NCI-H2196 (cell line): ENCODE data around the gene RBBP6.
A peak's percentile ranks its signal among the peaks of the same experiment; 100 is the strongest.
"Not testable (repeated sequence)": the region's sequence is repeated elsewhere in the genome, so short reads cannot be mapped to it uniquely, and the experiment has no call there.

Source experiments
- DNase-seq: peaks from one replicate; lab custom pipeline; 2025; ENCODE audit not compliant: unreplicated experiment; lab: John Stamatoyannopoulos, UW

The RBBP6 gene, protein sequence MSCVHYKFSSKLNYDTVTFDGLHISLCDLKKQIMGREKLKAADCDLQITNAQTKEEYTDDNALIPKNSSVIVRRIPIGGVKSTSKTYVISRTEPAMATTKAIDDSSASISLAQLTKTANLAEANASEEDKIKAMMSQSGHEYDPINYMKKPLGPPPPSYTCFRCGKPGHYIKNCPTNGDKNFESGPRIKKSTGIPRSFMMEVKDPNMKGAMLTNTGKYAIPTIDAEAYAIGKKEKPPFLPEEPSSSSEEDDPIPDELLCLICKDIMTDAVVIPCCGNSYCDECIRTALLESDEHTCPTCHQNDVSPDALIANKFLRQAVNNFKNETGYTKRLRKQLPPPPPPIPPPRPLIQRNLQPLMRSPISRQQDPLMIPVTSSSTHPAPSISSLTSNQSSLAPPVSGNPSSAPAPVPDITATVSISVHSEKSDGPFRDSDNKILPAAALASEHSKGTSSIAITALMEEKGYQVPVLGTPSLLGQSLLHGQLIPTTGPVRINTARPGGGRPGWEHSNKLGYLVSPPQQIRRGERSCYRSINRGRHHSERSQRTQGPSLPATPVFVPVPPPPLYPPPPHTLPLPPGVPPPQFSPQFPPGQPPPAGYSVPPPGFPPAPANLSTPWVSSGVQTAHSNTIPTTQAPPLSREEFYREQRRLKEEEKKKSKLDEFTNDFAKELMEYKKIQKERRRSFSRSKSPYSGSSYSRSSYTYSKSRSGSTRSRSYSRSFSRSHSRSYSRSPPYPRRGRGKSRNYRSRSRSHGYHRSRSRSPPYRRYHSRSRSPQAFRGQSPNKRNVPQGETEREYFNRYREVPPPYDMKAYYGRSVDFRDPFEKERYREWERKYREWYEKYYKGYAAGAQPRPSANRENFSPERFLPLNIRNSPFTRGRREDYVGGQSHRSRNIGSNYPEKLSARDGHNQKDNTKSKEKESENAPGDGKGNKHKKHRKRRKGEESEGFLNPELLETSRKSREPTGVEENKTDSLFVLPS (N-terminal part only)

DNA sequence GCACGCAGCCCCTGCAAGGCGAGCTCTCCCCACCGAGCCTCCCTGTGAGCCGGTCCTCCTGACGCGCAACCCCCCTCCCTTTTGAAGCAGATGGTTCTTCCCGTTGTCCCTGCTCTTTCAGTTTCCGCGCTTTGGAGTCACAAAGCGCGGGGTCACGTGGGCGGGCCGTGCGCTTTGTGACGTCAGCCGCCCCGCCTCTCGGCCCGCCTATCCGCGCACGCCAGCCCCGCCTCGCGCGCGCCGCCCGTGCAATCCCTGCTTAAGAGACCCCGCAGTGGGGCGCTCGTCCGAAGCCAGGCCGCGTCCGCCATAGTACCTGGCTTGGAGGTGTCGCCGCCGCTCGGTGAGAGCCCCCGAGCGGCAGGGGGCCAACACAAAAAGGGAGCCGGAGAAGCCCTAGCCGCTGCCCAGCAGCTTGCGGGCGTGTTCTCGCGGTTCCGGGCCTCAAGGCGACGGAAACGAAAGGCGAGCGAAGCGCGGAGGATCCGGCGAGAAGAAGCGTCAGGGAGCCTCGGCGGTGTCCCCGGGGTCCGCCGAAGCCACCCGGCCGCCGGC is at the start of gene RBBP6:
Gene RBBP6, plus strand, starts transcription at position 272 of the 555 bp plus-strand sequence. CDS start 1,061 bp downstream, outside the sequence.
- peak; percentile 95 for DNase-seq

DNA sequence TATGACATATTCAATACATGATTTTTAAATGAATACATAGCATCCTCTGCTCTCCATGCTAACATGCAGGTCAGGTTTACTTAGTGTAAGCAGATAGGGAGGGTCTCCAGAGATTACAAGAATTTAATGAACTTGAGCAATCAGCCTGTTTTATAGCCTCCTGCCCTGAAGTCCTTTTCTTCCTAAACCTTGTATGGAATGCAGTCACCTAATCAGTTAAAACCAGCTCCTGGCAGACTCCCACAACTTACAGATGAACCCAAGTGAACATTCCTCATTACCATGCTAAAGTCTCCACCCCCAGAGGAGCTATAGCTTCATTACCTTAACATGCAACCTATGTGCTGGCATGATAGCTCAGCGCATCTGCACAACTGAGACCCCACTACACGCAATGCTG is 48.5 kb upstream of the RBBP6 start:
- DNase-seq: no peak

DNA sequence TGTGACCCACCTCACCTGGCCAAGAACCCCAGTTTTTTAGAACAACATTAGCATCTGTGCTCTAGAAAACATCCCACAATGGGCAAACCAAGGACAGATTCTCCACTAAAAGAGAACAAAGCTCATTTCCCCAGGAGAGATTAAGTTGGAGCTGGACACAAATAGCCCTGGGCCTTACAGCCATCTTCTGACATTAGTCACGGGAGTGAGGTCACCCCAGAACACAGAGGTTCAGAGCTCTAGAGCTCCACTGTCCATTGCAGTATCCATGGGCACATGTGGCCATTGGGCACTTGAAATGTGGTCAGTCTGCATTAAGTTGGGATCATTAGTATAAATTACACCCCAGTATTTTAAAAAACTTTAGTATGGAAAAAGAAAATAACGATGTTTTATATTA is 47.6 kb upstream of the RBBP6 start:
- no peak for DNase-seq

DNA sequence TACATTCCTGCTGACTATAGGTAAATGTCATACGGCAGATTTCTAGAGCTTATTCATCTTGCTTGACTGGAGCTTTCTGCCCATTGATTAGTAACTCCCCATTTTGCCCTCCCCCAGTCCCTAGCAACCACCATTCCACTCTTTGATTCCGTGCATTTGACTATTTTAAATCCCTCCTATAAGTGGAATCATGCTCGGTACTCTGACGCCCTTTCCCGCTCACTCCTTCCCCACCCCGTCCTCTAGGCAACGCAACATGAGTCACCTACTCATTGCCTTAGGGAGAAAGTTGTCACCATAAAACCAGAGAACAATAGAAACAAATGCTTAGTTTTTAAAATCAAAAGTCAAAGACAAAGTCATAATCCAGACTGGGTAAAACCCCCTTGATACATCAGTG is 45.5 kb upstream of the RBBP6 start:
- no peak for DNase-seq

DNA sequence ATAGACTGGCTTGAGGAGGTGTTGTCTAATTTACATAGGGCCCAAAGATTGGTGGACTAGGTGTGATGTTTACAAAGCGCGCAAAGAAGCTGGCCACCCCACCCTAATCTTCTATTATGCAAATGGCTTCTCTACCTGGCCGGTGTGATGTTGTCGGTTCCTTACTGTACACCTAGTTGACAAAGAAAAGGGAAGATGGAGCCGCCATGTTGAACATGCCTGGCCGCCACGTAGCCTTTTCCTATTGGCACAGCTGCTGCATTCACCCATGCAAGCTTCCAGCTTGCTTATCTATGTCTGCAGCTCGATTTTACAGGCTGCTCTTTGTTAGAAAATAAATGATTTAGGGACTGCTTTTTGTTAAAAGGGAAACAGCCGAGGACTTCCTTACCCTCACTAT is 44.2 kb upstream of the RBBP6 start:
- DNase-seq: not testable (repeated sequence)

DNA sequence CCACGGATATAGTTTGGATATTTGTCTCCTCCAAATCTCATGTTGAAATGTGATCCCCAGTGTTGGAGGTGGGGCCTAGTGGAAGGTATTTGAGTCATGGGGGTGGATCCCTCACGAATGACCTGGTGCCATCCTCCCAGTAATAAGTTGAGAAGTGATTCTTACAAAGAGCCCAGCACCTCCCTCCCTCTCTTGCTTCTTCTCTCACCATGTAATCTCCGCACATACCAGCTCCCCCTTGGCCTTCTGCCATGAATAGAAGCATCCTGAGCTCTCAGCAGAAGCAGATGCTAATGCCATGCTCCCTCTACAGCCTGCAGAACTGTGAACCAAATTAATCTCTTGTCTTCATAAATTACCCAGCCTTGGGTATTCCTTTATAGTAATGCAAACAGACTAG is 41.9 kb upstream of the RBBP6 start:
- DNase-seq: no peak

DNA sequence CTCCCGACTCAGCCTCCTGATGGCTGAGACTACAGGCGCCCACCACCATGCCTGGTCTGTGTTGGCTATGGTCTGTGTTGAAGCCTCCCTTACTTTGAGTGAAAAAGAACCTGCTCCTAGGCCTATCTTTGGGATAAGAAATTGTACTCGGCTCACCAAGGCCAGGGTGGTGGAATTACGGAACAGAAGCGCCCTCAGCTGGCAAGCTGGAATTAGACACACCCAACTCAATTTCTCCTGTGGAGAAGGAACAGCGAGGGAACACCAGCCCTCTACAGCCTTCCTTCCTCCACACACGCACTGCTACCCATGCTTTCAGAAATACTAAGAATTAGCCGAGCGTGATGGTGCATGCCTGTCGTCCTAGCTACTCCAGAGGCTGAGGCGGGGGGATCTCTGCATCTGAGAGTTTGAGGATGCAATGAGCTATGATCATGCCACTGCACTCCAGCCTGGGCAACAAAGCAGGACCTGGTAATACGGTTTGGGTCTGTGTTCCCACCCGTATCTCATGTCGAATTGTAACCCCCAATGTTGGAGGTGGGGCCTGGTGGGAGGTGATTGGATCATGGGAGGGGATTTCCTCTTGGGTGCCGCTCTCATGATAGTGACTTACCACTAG is 40.1 kb upstream of the RBBP6 start:
- DNase-seq: peak; percentile 7

DNA sequence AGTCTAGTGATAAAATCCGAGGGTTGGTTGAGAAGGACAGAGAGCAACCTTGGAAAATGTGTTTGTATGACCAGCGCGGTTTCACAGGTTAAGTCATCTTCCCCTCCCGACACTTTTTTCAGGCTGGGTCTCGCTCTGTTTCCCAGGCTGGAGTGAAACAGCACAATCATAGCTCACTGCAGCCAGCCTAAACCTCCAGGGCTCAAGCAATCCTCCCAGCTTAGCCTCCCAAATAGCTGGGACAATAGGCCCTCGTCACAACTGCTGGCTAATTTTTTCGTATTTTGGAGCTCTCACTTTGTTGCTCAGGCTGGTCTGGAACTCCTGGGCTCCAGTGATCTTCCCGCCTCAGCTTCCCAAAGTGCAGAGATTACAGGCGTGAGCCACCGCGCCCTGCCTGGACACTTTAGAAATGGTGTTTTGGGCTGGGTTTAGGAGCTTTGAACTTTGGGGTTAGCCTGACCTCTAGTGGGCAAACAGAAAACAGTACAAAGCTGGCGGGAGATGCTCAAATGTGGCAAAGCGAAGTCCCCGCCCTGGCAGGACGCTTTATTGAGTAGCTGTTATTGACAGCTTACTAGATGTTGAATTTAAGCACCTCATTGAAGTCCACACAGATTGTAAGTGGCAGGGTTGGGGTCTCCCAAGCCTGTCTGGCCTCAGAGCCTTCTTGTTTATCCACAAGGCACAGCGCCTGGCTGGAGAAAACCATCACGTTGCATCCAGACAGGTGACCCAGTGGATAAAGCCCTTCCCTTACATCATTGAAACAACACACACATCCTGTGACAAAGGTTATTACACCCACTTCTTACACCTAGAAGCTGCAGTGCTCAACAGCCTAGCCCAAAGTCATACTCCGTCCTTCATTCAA is 34.7 kb upstream of the RBBP6 start:
- DNase-seq: peak; percentile 58

DNA sequence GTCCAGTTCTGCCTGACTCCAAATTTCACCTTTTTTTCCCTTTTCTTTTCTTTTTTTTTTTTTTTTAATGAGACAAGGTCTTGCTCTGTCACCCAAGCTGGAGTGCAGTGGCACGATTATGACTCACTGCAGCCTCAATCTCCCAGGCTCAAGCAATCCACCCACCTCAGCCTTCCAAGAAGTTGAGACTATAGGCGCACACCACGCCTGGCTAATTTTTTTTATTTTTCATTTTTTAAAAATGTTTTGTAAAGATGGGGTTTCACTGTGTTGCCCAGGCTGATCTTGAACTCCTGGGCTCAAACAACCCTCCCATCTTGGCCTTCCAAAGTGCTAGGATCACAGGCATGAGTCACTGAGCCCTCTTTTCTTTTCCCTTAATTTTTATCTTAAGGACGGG is 33.4 kb upstream of the RBBP6 start:
- no peak for DNase-seq

DNA sequence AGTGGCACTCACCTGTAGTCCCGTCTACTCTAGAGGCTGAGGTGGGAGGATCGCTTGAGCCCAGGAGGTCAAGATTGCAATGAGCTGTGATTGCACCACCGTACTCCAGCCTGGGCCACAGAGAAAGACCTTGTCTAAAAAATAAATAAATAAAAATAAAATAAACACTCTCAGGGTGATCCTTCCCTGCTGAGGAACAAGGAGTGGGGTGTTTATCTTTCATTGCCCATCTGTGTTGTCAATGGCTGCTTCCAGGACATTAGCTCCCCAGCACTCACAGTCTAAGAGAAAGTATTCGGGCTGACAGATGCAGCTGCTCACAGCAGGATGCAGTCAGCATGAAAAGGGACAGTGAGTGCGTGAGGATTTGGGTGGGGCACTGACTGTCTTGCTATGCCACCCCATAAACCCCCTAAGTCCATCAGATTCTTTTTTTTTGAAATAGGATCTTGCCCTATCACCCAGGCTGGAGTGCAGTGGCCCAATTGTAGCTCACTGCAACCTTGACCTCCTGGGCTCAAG is 31.3 kb upstream of the RBBP6 start:
- no peak for DNase-seq

DNA sequence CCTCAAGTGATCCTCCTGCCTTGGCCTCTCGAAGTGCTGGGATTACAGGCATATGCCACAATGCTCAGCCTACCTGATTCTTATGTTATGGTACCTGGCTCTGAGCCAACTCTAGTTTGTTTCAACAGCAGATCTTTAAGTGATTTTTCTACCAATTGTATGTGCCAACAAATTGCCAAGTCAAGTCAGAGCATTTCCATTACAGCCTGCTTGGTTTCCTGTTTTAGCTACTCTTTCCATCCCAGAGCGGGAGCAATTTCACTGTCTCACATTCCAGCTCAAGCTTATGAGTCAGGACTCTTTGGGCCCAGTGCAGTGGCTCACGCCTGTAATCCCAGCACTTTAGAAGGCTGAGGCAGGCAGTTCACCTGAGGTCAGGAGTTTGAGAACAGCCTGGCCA is 30.8 kb upstream of the RBBP6 start:
- DNase-seq: no peak

DNA sequence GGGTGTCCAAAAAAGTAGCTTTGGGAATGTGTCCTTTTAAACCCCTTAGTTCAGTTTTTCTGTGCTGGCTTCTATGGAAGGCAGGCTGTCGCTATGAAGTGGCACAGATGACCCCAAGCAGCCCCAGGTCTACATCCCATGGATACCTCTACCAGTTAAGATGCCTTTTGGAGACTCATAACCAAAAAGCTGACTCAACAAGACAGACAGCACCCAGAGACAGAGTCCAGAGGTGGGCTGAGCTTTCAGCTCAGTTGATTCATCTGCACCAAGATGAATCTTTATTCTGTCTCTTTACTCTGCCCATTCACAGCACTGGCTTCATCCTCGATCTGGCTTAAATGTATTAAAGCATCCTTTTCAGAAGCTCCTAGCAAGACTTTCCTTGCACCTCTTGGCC is 29.8 kb upstream of the RBBP6 start:
- no peak for DNase-seq

DNA sequence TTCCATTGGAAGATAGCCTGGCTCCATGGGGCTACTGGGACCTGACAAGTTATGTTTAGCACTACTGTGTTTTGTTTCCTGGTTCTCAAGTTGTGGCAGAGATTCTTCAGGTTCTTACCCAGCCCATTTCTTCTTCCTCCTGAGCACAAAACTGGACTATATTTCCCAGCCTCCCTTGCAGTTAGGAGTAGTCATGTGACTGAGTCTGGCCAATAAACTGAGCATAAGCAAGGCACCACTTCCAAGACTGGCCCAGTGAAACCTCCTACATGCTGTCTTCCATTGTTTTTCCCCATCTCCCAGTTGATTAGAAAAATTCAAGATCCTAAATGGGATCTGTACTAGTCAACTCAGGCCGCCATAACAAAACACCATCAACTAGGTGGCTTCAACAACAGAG is 28.2 kb upstream of the RBBP6 start:
- no peak for DNase-seq

DNA sequence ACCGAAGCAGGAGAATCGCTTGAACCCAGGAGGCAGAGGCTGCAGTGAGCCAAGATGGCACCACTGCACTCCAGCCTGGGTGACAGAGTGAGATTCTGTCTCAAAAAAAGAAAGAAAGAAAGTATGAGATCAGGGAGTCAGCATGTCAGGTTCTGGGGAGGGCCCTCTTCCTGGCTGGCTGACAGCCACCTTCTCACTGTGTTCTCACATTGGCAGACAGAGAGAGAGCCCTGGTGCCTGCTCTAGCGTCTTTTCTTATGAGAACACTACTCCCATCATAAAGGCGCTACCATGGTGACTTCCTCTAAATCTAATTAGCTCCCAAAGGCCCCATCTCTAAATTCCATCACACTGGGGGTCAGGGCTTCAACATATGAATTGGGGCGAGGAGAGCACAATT is 27.6 kb upstream of the RBBP6 start:
- no peak for DNase-seq

DNA sequence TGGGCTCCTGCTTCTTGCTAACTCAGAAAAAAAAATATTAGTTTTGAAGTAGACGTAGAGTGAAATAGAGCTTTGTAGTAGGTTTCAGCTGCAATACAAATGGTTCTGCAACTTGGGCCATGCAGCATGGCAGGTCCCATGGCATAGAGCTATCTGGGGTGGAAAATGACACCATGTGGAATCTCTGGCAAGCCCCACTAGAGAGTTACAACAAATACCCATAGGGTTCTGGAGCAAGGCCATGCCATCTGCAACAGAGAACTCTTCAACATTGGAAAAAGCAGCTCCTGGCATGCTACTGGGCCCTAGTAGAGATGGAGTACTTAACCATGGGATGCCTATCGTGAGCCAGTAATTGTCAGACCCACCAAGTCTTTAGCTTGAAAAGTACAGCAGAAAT is 25.3 kb upstream of the RBBP6 start:
- no peak for DNase-seq

DNA sequence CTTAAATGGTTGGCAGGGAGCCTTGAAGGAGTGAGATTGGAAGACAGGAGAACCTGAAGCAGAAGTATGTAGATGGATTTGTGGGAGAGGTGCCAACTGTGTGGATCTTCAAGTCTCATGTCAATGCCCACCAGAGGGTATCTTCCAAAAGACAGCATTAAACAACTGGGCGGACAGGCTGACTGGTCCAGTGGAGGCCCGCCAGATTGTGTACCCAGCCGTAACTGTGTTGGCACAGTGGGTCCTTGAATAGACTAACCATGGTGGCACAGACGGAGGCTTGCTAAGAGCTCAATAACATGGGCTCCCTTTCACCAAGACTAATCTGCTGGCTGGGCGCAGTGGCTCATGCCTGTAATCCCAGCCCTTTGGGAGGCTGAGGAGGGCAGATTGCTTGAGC is 24.2 kb upstream of the RBBP6 start:
- no peak for DNase-seq

DNA sequence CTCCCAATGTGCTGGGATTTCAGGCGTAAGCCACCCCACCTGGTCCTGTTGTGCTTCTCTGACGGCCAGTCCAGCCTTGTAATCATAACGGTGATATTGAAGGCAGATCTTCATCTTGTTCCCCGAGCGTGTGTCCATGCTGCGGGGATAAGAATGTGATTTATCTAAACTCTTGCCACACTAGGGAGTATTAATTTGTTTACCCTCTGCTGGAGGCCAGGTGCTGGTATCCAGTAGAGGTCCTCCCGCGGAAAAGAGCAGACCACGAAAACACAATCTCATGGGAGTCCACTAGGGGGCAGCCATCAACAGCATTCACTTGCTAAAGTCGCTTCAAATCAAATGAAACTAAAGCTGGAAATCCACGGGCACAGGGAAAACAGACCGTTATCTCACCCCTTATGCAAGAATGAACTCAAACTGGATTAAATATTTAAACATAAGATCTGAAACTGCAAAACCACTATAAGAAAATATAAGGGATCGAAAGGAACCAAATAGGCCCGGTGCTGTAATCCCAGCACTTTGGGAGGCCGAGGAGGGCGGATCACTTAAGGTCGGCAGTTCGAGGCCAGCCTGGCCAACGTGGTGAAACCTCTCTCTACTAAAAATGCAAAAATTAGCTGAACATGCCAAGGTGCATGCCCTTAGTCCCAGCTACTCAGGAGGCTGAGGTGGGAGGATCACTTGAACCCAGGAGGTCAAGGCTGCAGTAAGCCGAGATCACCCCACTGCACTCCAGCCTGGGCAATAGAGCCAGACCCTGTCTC is 22.3 kb upstream of the RBBP6 start:
- peak; percentile 84 for DNase-seq

DNA sequence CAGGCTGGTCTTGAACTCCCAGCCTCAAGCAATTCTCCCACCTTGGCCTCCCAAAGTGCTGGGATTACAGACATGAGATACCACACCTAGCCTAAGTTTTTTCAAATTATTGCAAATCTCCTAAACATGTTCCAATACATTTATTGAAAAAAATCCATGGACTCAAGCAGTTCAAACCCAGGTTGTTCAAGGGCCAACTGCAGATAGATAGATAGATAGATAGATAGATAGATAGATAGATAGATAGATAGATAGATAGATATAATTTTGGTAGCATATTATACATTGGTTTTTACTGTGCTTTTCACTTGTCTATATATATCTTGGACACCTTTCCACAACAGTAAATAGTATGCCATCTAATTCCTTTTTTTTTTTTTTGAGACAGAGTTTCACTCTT is 20.9 kb upstream of the RBBP6 start:
- no peak for DNase-seq

DNA sequence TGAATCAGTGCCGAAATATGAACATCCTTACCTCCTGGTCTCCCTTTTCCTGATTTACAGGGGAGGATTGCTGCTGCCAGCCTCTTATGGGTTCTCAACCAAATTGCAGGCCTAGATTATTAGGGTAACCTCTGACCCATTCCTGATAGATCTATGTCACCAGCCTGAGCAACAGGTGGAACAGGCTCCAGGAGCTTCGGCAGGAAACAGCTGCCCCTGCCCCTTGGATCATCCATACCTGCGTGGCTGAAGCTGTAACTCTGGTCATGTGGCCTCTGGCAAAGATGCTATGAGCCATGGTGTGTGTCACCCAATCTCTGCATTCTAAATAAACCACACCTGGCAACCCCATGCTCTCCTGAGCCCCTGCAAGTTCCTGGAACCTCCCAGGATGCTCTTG is 18.4 kb upstream of the RBBP6 start:
- no peak for DNase-seq
